Erythroblast (primary cell): ENCODE data around the gene CLSTN1.

Source experiments
- GATA1 ChIP-seq: IDR thresholded peaks from 2 replicates; pipeline ENCODE4 v1.6.1; 2011; ENCODE audit warnings: low read depth, mild to moderate bottlenecking, control low read depth, low read length, moderate library complexity
- POLR2A ChIP-seq: IDR thresholded peaks from 2 replicates; pipeline ENCODE4 v1.6.1; 2011; ENCODE audit warnings: mild to moderate bottlenecking, low read length

DNA sequence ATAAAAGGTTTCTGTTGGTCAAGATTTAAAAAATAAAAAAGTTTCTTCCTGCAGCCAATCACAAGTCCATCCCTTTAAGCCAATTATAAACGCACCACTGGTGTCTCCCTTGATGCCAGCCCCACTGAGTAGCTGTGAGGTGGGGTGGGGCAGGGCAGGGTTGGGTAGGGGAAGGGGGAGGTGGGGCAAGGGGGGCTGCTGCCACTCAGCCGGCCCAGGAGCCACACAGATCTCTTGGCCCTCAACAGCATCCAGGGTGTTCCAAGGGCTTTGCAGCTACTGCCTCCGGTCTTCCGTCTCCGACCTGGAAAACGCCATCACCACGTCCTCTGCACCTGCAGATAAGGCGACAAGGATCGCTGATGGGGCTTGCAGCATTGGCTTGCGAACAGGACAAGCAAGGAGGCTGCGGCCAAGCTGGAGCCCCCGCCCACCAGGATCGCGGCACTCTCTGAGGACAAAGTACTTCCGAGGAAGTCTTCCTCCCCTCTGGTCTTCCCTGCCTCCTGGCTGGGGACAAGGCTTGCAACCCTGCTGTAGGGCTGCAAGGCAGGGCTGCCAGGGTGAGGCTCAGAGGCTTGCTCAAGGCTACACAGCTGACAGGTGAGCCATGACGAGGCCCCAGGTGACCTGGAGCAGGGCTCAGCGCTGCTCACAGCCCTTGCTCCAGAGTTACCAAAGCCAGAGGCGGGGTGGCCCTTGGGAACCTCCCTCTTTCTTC, 26.8 kb upstream of the CLSTN1 start:
- TF ChIP-seq POLR2A (no peak), GATA1 (no peak)
